Skeletal muscle tissue (tissue), 4 donors: ENCODE results near the gene EXTL1. TPM values are rescaled to one million over a fixed set of nuclear protein-coding genes. Genes with fewer than 3 reads are reported as not detected.

Experiments used
- H3K27ac ChIP-seq: one replicate; pipeline ENCODE4 v1.7.0; 2013; ENCODE audit warnings: mild to moderate bottlenecking, low read depth, low read length, inconsistent platforms
- H3K27me3 ChIP-seq, 3 donors: one replicate each; pipeline ENCODE4 v1.7.0; 2013; ENCODE audit warnings: low read length in 3 of 3; ENCODE audit not compliant: control insufficient read depth in 3 of 3, insufficient read depth in 3 of 3
- H3K36me3 ChIP-seq, 3 donors: one replicate each; pipeline ENCODE4 v1.7.0; 2013; ENCODE audit warnings: low read length in 3 of 3; ENCODE audit not compliant: control insufficient read depth in 3 of 3, insufficient read depth in 3 of 3
- H3K4me1 ChIP-seq, 3 donors: one replicate each; pipeline ENCODE4 v1.7.0; 2013; ENCODE audit warnings: low read length in 3 of 3, mild to moderate bottlenecking in 3 of 3; ENCODE audit not compliant: control insufficient read depth in 3 of 3, insufficient read depth in 3 of 3
- H3K4me3 ChIP-seq, 3 donors: one replicate each; pipeline ENCODE4 v1.7.0; 2013; ENCODE audit warnings: low read length in 3 of 3
- H3K9ac ChIP-seq, 3 donors: one replicate each; pipeline ENCODE4 v1.7.0; 2013; ENCODE audit warnings: low read length in 3 of 3, mild to moderate bottlenecking in 3 of 3, moderate library complexity in 2 of 3, low read depth in 1 of 3
- H3K9me3 ChIP-seq, 3 donors: one replicate each; pipeline ENCODE4 v1.7.0; 2013; ENCODE audit warnings: low read length in 3 of 3; ENCODE audit not compliant: control insufficient read depth in 3 of 3
- total RNA-seq: library from RNA; depleted of rRNA; stranded (reverse); fragments of >200 nt; gene quantifications from one replicate; pipeline ENCODE4 v1.2.3, GENCODE V29; 2014
- donor health status: Osteomylitis.

EXTL1 gene
- total RNA-seq, 1 donor from 2014 or later: 0.52 TPM

GRCh38 chr1:25996966-25997827 is 24.4 kb upstream of the EXTL1 start:
- H3K4me3 ChIP-seq: peak overlapping the region; percentile 77 to 86 (median 82)
- H3K27me3 ChIP-seq: no peaks in the 10 kb centered on the region
- H3K4me1 ChIP-seq: peaks cover 32 to 36% (median 36%) of the 10 kb centered on the region in 3 donors
- peak overlapping the region; percentile 92 for H3K27ac ChIP-seq
- no peaks in the 10 kb centered on the region for H3K36me3 ChIP-seq
- H3K9me3 ChIP-seq: no peaks in the 10 kb centered on the region
- peak overlapping the region; percentile 91 to 93 (median 91) for H3K9ac ChIP-seq

GRCh38 chr1:25997828-25998761 is 23.5 kb upstream of the EXTL1 start, which contains the start of gene PAFAH2:
Gene PAFAH2, minus strand, starts transcription at chr1:25998063. Its CDS starts 7,247 bp downstream, at chr1:25990816.
- H3K9me3 ChIP-seq: no peaks in the 10 kb centered on the region
- peaks cover 25 to 29% (median 27%) of the 10 kb centered on the region in 3 donors for H3K4me1 ChIP-seq
- peak within 1 kb of the TSS; percentile 92 for H3K27ac ChIP-seq
- H3K36me3 ChIP-seq: no peaks in the 10 kb centered on the region
- no peaks in the 10 kb centered on the region for H3K27me3 ChIP-seq
- H3K9ac ChIP-seq: peak within 1 kb of the TSS; percentile 91 to 93 (median 91)
- H3K4me3 ChIP-seq: peak within 1 kb of the TSS; percentile 77 to 86 (median 82)

- Histone ChIP-seq H3K9me3 (no peaks in the 10 kb centered on the region), H3K4me1 (peaks cover 17 to 23% (median 19%) of the 10 kb centered on the region in 3 donors), H3K36me3 (no peaks in the 10 kb centered on the region), H3K27ac (peak overlapping the region; percentile 65), H3K4me3 (no peak overlapping the region), H3K9ac (peak overlapping the region; percentile 60 to 76 (median 66)), H3K27me3 (no peaks in the 10 kb centered on the region)
Observed at GRCh38 chr1:25999041-25999800, 22.4 kb upstream of the EXTL1 start.

- no peaks in the 10 kb centered on the region for H3K9me3 ChIP-seq
- H3K36me3 ChIP-seq: peaks cover 0 to 3% (median 0%) of the 10 kb centered on the region in 3 donors
- no peak overlapping the region for H3K4me3 ChIP-seq
- peaks cover 7 to 12% (median 10%) of the 10 kb centered on the region in 3 donors for H3K4me1 ChIP-seq
- H3K9ac ChIP-seq: no peak overlapping the region
- no peaks in the 10 kb centered on the region for H3K27me3 ChIP-seq
- no peak overlapping the region for H3K27ac ChIP-seq
Observed at GRCh38 chr1:26003262-26003661, 18.3 kb upstream of the EXTL1 start.

- no peak overlapping the region for H3K27ac ChIP-seq
- no peaks in the 10 kb centered on the region for H3K27me3 ChIP-seq
- peaks cover 0 to 3% (median 0%) of the 10 kb centered on the region in 3 donors for H3K36me3 ChIP-seq
- H3K4me1 ChIP-seq: peaks cover 2 to 8% (median 5%) of the 10 kb centered on the region in 3 donors
- no peaks in the 10 kb centered on the region for H3K9me3 ChIP-seq
- H3K4me3 ChIP-seq: no peak overlapping the region
- H3K9ac ChIP-seq: no peak overlapping the region
Observed at GRCh38 chr1:26003756-26004155, 17.8 kb upstream of the EXTL1 start.

GRCh38 chr1:26005434-26006105 is 16.0 kb upstream of the EXTL1 start:
- Histone ChIP-seq H3K27me3 (no peaks in the 10 kb centered on the region), H3K9me3 (no peaks in the 10 kb centered on the region), H3K4me3 (no peak overlapping the region), H3K27ac (no peak overlapping the region), H3K9ac (no peak overlapping the region), H3K36me3 (peaks cover 0 to 3% (median 0%) of the 10 kb centered on the region in 3 donors), H3K4me1 (peaks cover 0 to 3% (median 0%) of the 10 kb centered on the region in 3 donors)

GRCh38 chr1:26006710-26007109 is 14.9 kb upstream of the EXTL1 start:
- no peak overlapping the region for H3K4me3 ChIP-seq
- no peak overlapping the region for H3K9ac ChIP-seq
- H3K4me1 ChIP-seq: peaks cover 0 to 3% (median 0%) of the 10 kb centered on the region in 3 donors
- no peak overlapping the region for H3K27ac ChIP-seq
- peaks cover 0 to 3% (median 0%) of the 10 kb centered on the region in 3 donors for H3K36me3 ChIP-seq
- no peaks in the 10 kb centered on the region for H3K9me3 ChIP-seq
- no peaks in the 10 kb centered on the region for H3K27me3 ChIP-seq

- H3K27ac ChIP-seq: no peak overlapping the region
- no peak overlapping the region for H3K9ac ChIP-seq
Observed at GRCh38 chr1:26009796-26010447, 11.7 kb upstream of the EXTL1 start.

More at GRCh38 chr1:26009796-26010447, 11.7 kb upstream of the EXTL1 start:
- peaks cover 0 to 3% (median 0%) of the 10 kb centered on the region in 3 donors for H3K4me1 ChIP-seq
- no peaks in the 10 kb centered on the region for H3K9me3 ChIP-seq
- no peak overlapping the region for H3K4me3 ChIP-seq
- no peaks in the 10 kb centered on the region for H3K27me3 ChIP-seq
- H3K36me3 ChIP-seq: peaks cover 0 to 2% (median 0%) of the 10 kb centered on the region in 3 donors
